Stimulated activated CD4-positive, alpha-beta T cell treated with anti-CD3 and anti-CD28 coated beads, Interleukin-12 subunit alpha, Interleukin-12 subunit beta, amount 100 ng/mL, for 24 hours (primary cell): ENCODE results near the gene GPX4.

Source experiments
- DNase-seq, 2 experiments: peaks; one replicate each; pipeline ENCODE4 v3.0.0-alpha.2; 2020; ENCODE audit warnings: low read depth in 2 of 2

GPX4 gene

GRCh38 chr19:1102407-1103131, 1.2 kb upstream of the GPX4 start:
- DNase-seq, result peak in 1 of 2 experiments; percentile 50

- no peak for DNase-seq
These were observed 574 bp upstream of the GPX4 start for GRCh38 chr19:1103132-1103707.

GRCh38 chr19:1104311-1105007, 665 bp downstream of the GPX4 start:
- DNase-seq, result peak in 1 of 2 experiments; percentile 61

- no peak for DNase-seq
These were observed 1.4 kb downstream of the GPX4 start for GRCh38 chr19:1105008-1105872.

DNA sequence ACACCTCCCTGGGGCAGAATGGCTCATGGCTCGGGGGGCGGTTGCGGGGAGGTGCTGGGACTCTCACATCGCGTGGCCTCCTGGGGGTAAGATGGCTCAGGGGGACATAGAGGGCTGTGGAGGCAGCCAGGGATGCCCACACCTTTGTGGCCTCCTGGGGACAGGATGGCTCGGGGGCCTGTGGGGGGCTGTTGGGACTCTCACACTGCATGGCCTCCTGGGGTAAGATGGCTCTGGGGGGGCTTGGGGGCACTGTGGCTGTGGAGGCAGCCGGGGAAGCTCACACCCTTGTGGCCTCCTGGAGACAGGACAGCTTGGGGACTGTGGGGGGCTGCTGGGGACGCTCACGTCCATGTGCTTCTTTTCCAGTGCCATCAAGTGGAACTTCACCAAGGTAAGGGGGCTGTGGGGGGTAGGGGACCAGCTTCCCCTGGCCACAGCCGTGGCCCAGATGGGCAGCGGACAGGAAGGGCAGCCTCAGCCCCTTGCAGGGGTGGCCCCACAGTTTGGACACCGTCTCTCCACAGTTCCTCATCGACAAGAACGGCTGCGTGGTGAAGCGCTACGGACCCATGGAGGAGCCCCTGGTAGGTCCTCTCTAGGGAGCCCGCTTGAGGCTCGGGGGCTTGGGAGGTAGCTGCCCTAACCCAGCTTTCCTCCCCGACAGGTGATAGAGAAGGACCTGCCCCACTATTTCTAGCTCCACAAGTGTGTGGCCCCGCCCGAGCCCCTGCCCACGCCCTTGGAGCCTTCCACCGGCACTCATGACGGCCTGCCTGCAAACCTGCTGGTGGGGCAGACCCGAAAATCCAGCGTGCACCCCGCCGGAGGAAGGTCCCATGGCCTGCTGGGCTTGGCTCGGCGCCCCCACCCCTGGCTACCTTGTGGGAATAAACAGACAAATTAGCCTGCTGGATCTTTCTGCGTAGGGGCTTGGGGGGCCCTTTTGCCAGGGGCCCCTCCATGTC, 2.4 kb downstream of the GPX4 start:
- DNase-seq, result no peak

- no peak for DNase-seq
These were observed 3.3 kb downstream of the GPX4 start for GRCh38 chr19:1106841-1107660.

- no peak for DNase-seq
These were observed 4.0 kb downstream of the GPX4 start for GRCh38 chr19:1107661-1108261.

DNA sequence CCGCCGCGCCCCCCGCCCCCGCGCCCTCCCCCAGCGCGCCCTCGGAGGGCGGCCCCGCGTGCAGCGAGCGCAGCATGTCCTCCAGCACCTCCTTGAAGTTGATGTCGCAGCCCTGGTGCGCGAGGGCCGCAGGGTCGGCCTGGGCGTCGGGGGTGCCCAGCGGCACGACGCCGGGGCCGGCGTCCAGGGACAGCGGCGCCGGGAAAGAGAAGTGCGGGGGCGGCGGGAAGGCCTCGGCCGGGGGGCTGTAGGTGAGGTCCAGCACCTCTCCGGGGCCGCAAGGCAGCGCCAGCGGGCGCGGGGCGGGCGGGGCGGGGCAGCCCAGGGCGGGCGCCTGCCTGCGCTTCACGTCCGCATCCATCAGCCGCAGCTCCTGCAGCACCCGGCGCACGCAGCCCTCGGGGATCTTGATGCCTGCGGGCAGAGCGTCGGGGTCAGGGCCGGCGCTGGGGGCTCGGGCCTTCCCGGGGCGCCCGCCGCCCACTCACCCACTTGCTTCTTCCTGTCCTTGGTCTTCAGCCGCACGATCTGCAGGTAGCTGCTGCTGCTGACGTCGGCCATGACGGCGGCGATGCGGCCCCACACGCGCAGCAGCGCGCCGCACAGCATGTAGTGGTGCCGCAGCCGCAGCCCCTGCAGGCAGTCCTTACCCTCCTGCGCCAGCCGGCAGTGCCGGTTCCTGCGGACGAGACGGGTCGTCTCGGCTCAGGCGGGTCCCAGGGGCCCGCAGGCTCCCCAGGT, 4.7 kb downstream of the GPX4 start:
- no peak for DNase-seq

GRCh38 chr19:1109032-1109551, 5.3 kb downstream of the GPX4 start:
- DNase-seq, result no peak

DNA sequence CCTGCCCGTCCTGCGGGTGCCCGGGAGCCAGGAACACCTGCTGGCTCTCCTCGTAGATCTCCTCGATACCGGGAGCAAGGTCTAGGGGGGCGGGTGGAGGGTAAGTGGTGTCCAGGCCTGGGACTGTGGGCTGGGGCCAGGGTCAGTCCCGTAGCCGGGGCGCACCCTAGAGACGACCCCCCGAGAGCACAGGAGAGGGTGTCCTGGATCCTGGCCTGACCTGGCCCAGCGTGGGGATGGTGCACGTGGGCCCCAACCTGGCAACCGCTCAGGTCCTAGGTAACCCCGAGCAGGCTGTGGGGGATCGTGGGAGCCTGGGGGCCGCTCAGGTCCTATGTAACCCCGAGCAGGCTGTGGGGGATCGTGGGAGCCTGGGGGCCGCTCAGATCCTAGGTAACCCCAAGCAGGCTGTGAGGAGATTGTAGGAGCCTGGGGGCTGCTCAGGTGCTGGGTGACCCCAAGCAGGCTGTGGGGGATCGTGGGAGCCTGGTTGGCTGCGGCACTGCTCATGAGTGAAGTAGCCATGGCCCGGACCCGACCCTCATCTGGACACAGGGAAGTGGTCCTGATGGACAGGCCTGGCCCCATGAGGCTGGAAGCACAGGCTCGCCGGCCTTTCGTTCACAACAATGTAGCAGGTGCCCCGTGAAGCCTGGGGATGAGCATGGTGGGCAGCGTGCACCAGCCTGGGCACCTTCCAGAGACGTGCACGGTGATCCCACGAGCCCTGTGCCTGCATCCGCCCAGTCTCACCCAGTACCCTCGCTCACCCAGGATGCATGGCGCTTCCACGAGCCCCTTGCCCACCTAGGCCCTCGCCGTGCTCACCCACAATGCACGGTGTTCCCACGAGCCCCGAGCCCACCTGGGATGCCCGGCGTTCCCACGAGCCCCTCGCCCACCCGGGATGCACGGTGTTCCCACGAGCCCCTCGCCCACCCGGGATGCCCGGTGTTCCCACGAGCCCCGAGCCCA, 6.2 kb downstream of the GPX4 start:
- no peak for DNase-seq

DNA sequence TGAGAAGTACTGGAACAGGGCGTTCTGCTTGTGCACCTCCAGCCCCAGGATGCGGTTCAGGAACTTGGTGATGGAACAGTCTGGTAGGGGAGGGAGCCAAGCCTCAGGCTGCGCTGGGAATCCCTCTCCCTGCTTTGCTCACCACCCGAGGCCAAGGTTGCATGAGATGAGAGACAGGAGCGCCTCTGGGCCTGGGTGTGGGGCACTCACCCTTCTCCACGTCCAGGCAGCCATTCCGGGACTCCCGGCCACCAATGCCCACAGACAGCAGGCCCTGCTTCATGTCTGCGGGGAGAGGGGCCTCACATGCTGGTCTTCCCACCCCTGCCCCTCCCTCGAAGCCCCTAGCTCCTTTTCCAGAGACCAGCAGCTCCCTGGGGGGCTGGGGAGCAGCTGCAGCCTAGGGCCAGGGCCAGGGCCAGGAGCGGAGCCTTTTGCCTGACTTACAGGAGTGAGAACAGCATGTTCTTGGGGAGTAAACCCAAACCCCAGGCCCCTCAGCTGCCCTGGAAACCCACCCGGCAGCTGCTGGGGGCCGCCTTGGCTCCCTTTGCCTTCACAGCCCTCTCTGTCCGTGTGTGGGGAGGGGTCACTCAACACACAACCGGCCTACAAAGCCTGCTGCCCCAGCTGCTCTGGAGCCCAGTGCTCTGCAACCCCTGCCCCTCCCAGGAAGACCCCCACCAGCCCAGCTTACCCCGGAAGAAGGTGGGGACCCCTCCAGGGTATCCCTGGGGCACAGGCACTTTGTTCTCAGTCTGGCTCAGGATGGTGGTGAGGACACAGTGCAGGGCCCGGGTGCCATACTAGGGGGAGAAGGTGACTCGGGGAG, 7.2 kb downstream of the GPX4 start:
- no peak for DNase-seq

- DNase-seq, result no peak
These were observed 8.0 kb downstream of the GPX4 start for GRCh38 chr19:1111641-1112267.

DNA sequence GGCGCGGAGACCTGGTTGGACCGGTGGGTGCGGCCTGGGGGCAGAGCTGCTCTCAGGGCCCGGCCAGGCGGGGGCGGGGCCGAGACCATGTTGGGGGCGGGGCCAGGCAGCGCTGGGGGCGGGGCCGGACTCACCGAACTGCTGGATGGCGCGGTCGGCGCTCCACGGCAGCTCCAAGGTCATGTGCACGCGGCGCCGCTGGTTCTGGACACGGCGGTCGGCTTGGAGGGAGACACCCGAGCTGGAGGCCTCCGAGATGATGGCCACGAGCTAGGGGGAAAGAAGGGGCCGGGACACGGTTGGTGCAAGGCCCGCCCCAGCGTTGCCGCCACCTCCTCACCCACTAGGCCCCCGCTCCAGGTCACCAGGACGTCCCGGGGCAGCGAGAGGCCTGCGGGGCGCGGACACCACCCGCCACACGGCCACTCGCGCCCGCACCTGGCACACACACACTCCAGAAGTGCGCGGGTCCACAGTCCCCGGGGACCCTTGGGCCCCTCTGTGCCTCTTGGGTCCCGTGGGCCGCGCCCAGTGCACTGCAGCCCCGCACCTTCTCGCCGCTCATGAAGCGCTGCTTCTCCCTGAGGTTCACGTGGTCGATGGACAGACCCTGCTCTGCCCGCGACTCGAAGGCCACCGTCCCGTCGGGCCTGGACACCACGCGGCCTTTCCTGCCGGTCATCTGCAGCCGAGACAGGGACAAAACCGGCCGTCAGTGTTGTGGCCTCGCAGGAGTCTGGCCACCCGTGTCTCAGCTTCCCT, 8.7 kb downstream of the GPX4 start:
- no peak for DNase-seq

DNA sequence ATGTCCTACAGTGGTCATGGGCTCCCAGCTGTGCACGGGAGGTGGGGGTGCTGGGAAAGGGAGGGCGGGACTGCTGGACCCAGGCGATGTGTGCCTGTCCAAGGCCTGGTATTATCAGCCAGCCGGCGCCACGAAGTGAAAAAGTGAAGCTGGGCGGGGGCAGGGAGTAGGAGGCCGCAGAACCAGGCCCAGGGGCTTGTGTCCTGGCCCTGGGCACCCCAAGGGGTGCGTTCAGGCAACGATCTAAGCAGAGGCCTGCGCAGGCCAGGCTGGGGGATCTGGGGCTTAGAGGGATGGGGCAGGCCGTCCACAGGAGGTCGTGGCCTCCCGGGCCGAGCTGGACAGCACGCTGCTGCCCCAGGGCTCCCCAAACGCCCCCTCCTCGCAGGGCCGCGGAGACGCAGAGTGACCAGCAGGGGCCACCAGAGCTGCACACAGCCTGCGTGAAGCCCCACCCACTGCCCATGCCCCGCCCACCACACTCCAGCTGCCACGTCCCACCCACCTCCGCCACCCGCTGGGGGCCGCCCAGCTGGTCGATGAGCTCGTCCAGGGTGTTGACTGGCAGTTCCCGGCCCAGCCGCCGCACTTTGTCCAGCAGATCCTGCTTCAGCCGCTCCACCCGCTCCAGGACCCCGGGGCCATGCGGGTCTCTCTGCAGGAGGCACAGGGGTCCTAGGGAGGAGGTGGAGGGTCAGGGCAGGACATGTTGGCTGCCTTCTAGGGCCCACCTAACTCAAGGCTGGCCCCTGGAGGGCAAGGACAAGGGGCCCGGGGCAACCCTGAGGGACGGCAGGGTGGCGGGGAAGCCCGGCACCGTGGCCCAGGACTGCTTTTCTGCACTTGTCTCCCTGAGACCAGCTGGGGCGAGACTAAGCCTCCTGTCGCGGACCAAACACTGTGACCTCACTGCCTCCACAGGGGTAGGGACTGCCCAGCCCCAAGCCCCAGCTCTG, 9.5 kb downstream of the GPX4 start:
- peak; percentile 60 to 88 for DNase-seq
